ENCODE measurements around the gene FAM180B. TPM values are rescaled to one million over a fixed set of nuclear protein-coding genes. Genes with fewer than 3 reads are reported as not detected.
A peak's percentile ranks its signal among the peaks of the same experiment; 100 is the strongest.

FAM180B gene
- total RNA-seq, 5 donors from 2014 or later (not counting 1 experiment from before 2014, with no cell fraction given): 0.20 to 0.51 (median 0.28) TPM; not detected in 2

- no peaks in the 10 kb centered on the region for H3K9me3 Mint-ChIP-seq
- DNase-seq (no peak), ATAC-seq (replicated peaks in 1 of 4) (no peak)
- no peak overlapping the region for H3K27ac ChIP-seq (ENCODE audit: low read length)
- WGBS (ENCODE audit: insufficient coverage): 93% methylated on average over 2 of the region's 5 CpGs
- H3K4me3 Mint-ChIP-seq: no peak overlapping the region
- H3K27ac Mint-ChIP-seq: no peak overlapping the region
- no peaks in the 10 kb centered on the region for H3K9me3 ChIP-seq
- no peaks in the 10 kb centered on the region for H3K4me1 ChIP-seq (ENCODE audit: control insufficient read depth in 1 of 2, extremely low read depth in 1 of 2, insufficient read depth in 2 of 2, low read length in 2 of 2)
- no peaks in the 10 kb centered on the region for H3K27me3 Mint-ChIP-seq
- peaks cover 0 to 2% (median 0%) of the 10 kb centered on the region in 3 donors for H3K4me1 Mint-ChIP-seq
- H3K27me3 ChIP-seq (replicated peaks in 1 of 2; ENCODE audit: control insufficient read depth in 2 of 2, extremely low read depth in 1 of 2, insufficient read depth in 2 of 2, low read length in 1 of 2): no peaks in the 10 kb centered on the region
- H3K36me3 ChIP-seq (ENCODE audit: control insufficient read depth in 2 of 2, extremely low read depth in 1 of 2, insufficient read depth in 1 of 2, low read length in 1 of 2): peaks cover 4 to 5% of the 10 kb centered on the region in 2 donors
- ChIA-PET CTCF (no interaction called here), POLR2A (interaction anchor here in 1 of 2 donors (0.6 kb wide), 1 partner anchor 1772 kb away, joined by 3 read pairs; no protein-coding TSS in a partner anchor)
- H3K36me3 Mint-ChIP-seq: peaks cover 9% of the 10 kb centered on the region
- no peak overlapping the region for H3K4me3 ChIP-seq (ENCODE audit: control insufficient read depth in 1 of 2, extremely low read depth in 1 of 2, low read length in 1 of 2)
These were observed 20.3 kb downstream of the FAM180B start for GRCh38 chr11:47606731-47607130.

- Histone ChIP-seq H3K36me3 (ENCODE audit: control insufficient read depth in 2 of 2, extremely low read depth in 1 of 2, insufficient read depth in 1 of 2, low read length in 1 of 2) (peaks cover 4 to 5% of the 10 kb centered on the region in 2 donors), H3K27me3 (replicated peaks in 1 of 2; ENCODE audit: control insufficient read depth in 2 of 2, extremely low read depth in 1 of 2, insufficient read depth in 2 of 2, low read length in 1 of 2) (no peaks in the 10 kb centered on the region), H3K4me3 (ENCODE audit: control insufficient read depth in 1 of 2, extremely low read depth in 1 of 2, low read length in 1 of 2) (no peak overlapping the region), H3K4me1 (ENCODE audit: control insufficient read depth in 1 of 2, extremely low read depth in 1 of 2, insufficient read depth in 2 of 2, low read length in 2 of 2) (no peaks in the 10 kb centered on the region), H3K27ac (ENCODE audit: low read length) (no peak overlapping the region), H3K9me3 (no peaks in the 10 kb centered on the region)
- ChIA-PET POLR2A (no interaction called here), CTCF (no interaction called here)
- Mint-ChIP-seq H3K27me3 (no peaks in the 10 kb centered on the region), H3K9me3 (no peaks in the 10 kb centered on the region), H3K27ac (no peak overlapping the region), H3K4me1 (peaks cover 0 to 3% (median 0%) of the 10 kb centered on the region in 3 donors), H3K4me3 (no peak overlapping the region), H3K36me3 (peaks cover 9% of the 10 kb centered on the region)
- peak in 1 of 35 experiments; percentile 8 for DNase-seq
- ATAC-seq (replicated peaks in 1 of 4): no peak
- WGBS (ENCODE audit: insufficient coverage): 93% methylated on average over 6 of the region's 7 CpGs
These were observed 20.9 kb downstream of the FAM180B start for GRCh38 chr11:47607380-47607779.

- Mint-ChIP-seq H3K4me3 (no peak overlapping the region), H3K27ac (no peak overlapping the region), H3K27me3 (no peaks in the 10 kb centered on the region), H3K36me3 (peaks cover 9% of the 10 kb centered on the region), H3K9me3 (no peaks in the 10 kb centered on the region), H3K4me1 (peaks cover 0 to 3% (median 0%) of the 10 kb centered on the region in 3 donors)
- no peak overlapping the region for H3K4me3 ChIP-seq (ENCODE audit: control insufficient read depth in 1 of 2, extremely low read depth in 1 of 2, low read length in 1 of 2)
- 20% methylated on average over 3 of the region's 3 CpGs for WGBS (ENCODE audit: insufficient coverage)
- H3K27me3 ChIP-seq (replicated peaks in 1 of 2; ENCODE audit: control insufficient read depth in 2 of 2, extremely low read depth in 1 of 2, insufficient read depth in 2 of 2, low read length in 1 of 2): no peaks in the 10 kb centered on the region
- DNase-seq (no peak), ATAC-seq (replicated peaks in 1 of 4) (no peak)
- H3K36me3 ChIP-seq (ENCODE audit: control insufficient read depth in 2 of 2, extremely low read depth in 1 of 2, insufficient read depth in 1 of 2, low read length in 1 of 2): peaks cover 4 to 5% of the 10 kb centered on the region in 2 donors
- CTCF ChIA-PET: no interaction called here
- H3K4me1 ChIP-seq (ENCODE audit: control insufficient read depth in 1 of 2, extremely low read depth in 1 of 2, insufficient read depth in 2 of 2, low read length in 2 of 2): no peaks in the 10 kb centered on the region
- no peaks in the 10 kb centered on the region for H3K9me3 ChIP-seq
- POLR2A ChIA-PET: no interaction called here
- no peak overlapping the region for H3K27ac ChIP-seq (ENCODE audit: low read length)
These were observed 23.2 kb downstream of the FAM180B start for GRCh38 chr11:47609675-47610074.

- ChIA-PET POLR2A (no interaction called here), CTCF (no interaction called here)
- Mint-ChIP-seq H3K36me3 (peaks cover 4% of the 10 kb centered on the region), H3K27me3 (no peaks in the 10 kb centered on the region), H3K9me3 (no peaks in the 10 kb centered on the region), H3K27ac (no peak overlapping the region), H3K4me3 (no peak overlapping the region), H3K4me1 (peaks cover 0 to 3% (median 0%) of the 10 kb centered on the region in 3 donors)
- peak in 1 of 35 experiments; percentile 5 for DNase-seq
- Histone ChIP-seq H3K27me3 (replicated peaks in 1 of 2; ENCODE audit: control insufficient read depth in 2 of 2, extremely low read depth in 1 of 2, insufficient read depth in 2 of 2, low read length in 1 of 2) (no peaks in the 10 kb centered on the region), H3K27ac (ENCODE audit: low read length) (no peak overlapping the region), H3K9me3 (no peaks in the 10 kb centered on the region), H3K4me3 (ENCODE audit: control insufficient read depth in 1 of 2, extremely low read depth in 1 of 2, low read length in 1 of 2) (no peak overlapping the region), H3K36me3 (ENCODE audit: control insufficient read depth in 2 of 2, extremely low read depth in 1 of 2, insufficient read depth in 1 of 2, low read length in 1 of 2) (peaks cover 4 to 5% of the 10 kb centered on the region in 2 donors), H3K4me1 (ENCODE audit: control insufficient read depth in 1 of 2, extremely low read depth in 1 of 2, insufficient read depth in 2 of 2, low read length in 2 of 2) (no peaks in the 10 kb centered on the region)
- WGBS (ENCODE audit: insufficient coverage): 68% methylated on average over 3 of the region's 6 CpGs
- no peak for ATAC-seq (replicated peaks in 1 of 4)
These were observed 24.9 kb downstream of the FAM180B start for GRCh38 chr11:47611348-47611794.

GRCh38 chr11:47615249-47615648 is 28.8 kb downstream of the FAM180B start:
- Histone ChIP-seq H3K9me3 (no peaks in the 10 kb centered on the region), H3K4me3 (ENCODE audit: control insufficient read depth in 1 of 2, extremely low read depth in 1 of 2, low read length in 1 of 2) (no peak overlapping the region), H3K4me1 (ENCODE audit: control insufficient read depth in 1 of 2, extremely low read depth in 1 of 2, insufficient read depth in 2 of 2, low read length in 2 of 2) (no peaks in the 10 kb centered on the region), H3K36me3 (ENCODE audit: control insufficient read depth in 2 of 2, extremely low read depth in 1 of 2, insufficient read depth in 1 of 2, low read length in 1 of 2) (peaks cover 9% of the 10 kb centered on the region in 2 donors), H3K27me3 (replicated peaks in 1 of 2; ENCODE audit: control insufficient read depth in 2 of 2, extremely low read depth in 1 of 2, insufficient read depth in 2 of 2, low read length in 1 of 2) (no peaks in the 10 kb centered on the region), H3K27ac (ENCODE audit: low read length) (no peak overlapping the region)
- ChIA-PET POLR2A (no interaction called here), CTCF (no interaction called here)
- H3K27me3 Mint-ChIP-seq: no peaks in the 10 kb centered on the region
- ATAC-seq (replicated peaks in 1 of 4) (no peak), DNase-seq (no peak)
- no peak overlapping the region for H3K4me3 Mint-ChIP-seq
- H3K36me3 Mint-ChIP-seq: peaks cover 11% of the 10 kb centered on the region
- H3K4me1 Mint-ChIP-seq: peaks cover 0 to 3% (median 0%) of the 10 kb centered on the region in 3 donors
- H3K27ac Mint-ChIP-seq: no peak overlapping the region
- H3K9me3 Mint-ChIP-seq: no peaks in the 10 kb centered on the region

- Mint-ChIP-seq H3K27me3 (no peaks in the 10 kb centered on the region), H3K36me3 (peaks cover 16% of the 10 kb centered on the region), H3K9me3 (no peaks in the 10 kb centered on the region), H3K4me1 (no peaks in the 10 kb centered on the region), H3K27ac (no peak overlapping the region), H3K4me3 (no peak overlapping the region)
- ChIA-PET CTCF (no interaction called here), POLR2A (no interaction called here)
- DNase-seq (peak in 3 of 35 experiments; percentile 6 to 22 (median 11)), ATAC-seq (replicated peaks in 1 of 4) (no peak)
- 96% methylated on average over 4 of the region's 10 CpGs for WGBS (ENCODE audit: insufficient coverage)
- Histone ChIP-seq H3K36me3 (ENCODE audit: control insufficient read depth in 2 of 2, extremely low read depth in 1 of 2, insufficient read depth in 1 of 2, low read length in 1 of 2) (peaks cover 5 to 22% of the 10 kb centered on the region in 2 donors), H3K27ac (ENCODE audit: low read length) (no peak overlapping the region), H3K9me3 (no peaks in the 10 kb centered on the region), H3K4me1 (ENCODE audit: control insufficient read depth in 1 of 2, extremely low read depth in 1 of 2, insufficient read depth in 2 of 2, low read length in 2 of 2) (no peaks in the 10 kb centered on the region), H3K4me3 (ENCODE audit: control insufficient read depth in 1 of 2, extremely low read depth in 1 of 2, low read length in 1 of 2) (no peak overlapping the region), H3K27me3 (replicated peaks in 1 of 2; ENCODE audit: control insufficient read depth in 2 of 2, extremely low read depth in 1 of 2, insufficient read depth in 2 of 2, low read length in 1 of 2) (no peaks in the 10 kb centered on the region)
These were observed 30.4 kb downstream of the FAM180B start for GRCh38 chr11:47616726-47617416.
